PC-3 (cell line): Measurements from ENCODE around the gene NUAK1. TPM values are rescaled to one million over a fixed set of nuclear protein-coding genes. Genes with fewer than 3 reads are reported as not detected.
A peak's percentile ranks its signal among the peaks of the same experiment; 100 is the strongest.

Experiments
- ATAC-seq: fragments of 200-7000 bp; cut with Tn5 transposase; 2 replicates; pipeline ENCODE4 v1.9.1; 2020; ENCODE audit warnings: mild to moderate bottlenecking, moderate library complexity
- BruUV-seq: library from RNA; stranded (reverse); fragments of 400-500 nt; replicated peaks from 2 replicates; lab custom pipeline; 2021; lab: Mats Ljungman, UMichigan
- CTCF ChIA-PET: fragments of 300-600 bp; sonication (Branson Sonifier 250); formaldehyde crosslinking; loops from one replicate; lab custom pipeline; 2022; ENCODE audit warnings: antibody characterized with exemption; lab: Charles Lee
- POLR2A ChIA-PET: fragments of 300-600 bp; sonication (Branson Sonifier 250); formaldehyde crosslinking; loops from one replicate; lab custom pipeline; 2022; ENCODE audit warnings: antibody characterized with exemption; ENCODE audit not compliant: unreplicated experiment; lab: Charles Lee
- DNase-seq: peaks from one replicate; pipeline ENCODE4 v3.0.0-alpha.2; 2015
- H2AFZ ChIP-seq: fragments of 300-600 bp; sonication (generic); 2 replicates; pipeline ENCODE4 v1.6.0; 2016; ENCODE audit warnings: antibody characterized with exemption, low read length
- H3F3A ChIP-seq: fragments of 300-600 bp; sonication (generic); one replicate; pipeline ENCODE4 v1.6.0; 2017; ENCODE audit warnings: antibody characterized with exemption, low read length, control low read depth, mild to moderate bottlenecking; ENCODE audit not compliant: unreplicated experiment
- H3K27ac ChIP-seq: fragments of 300-600 bp; sonication (generic); 2 replicates; pipeline ENCODE4 v1.5.1; 2016; ENCODE audit warnings: mild to moderate bottlenecking, low read length
- H3K27me3 ChIP-seq: fragments of 300-600 bp; sonication (generic); 2 replicates; pipeline ENCODE4 v1.6.1; 2016; ENCODE audit warnings: low read length, mixed read lengths
- H3K36me3 ChIP-seq: fragments of 300-600 bp; sonication (generic); 2 replicates; pipeline ENCODE4 v1.6.1; 2016; ENCODE audit warnings: low read depth, mixed run types, low read length, mixed read lengths
- H3K4me1 ChIP-seq: fragments of 300-600 bp; sonication (generic); 2 replicates; pipeline ENCODE4 v1.5.1; 2016; ENCODE audit warnings: low read length; ENCODE audit not compliant: insufficient read depth
- H3K4me2 ChIP-seq: fragments of 300-600 bp; sonication (generic); 2 replicates; pipeline ENCODE4 v1.6.0; 2016; ENCODE audit warnings: low read length
- H3K4me3 ChIP-seq: fragments of 300-600 bp; sonication (generic); 2 replicates; pipeline ENCODE4 v1.5.1; 2016; ENCODE audit warnings: mild to moderate bottlenecking, low read length, mixed read lengths
- H3K79me2 ChIP-seq: fragments of 300-600 bp; sonication (generic); 2 replicates; pipeline ENCODE4 v1.6.1; 2017; ENCODE audit warnings: low read length, mixed read lengths
- H3K9ac ChIP-seq: fragments of 300-600 bp; sonication (generic); 2 replicates; pipeline ENCODE4 v1.6.0; 2016; ENCODE audit warnings: mild to moderate bottlenecking, low read length
- H3K9me2 ChIP-seq: fragments of 300-600 bp; sonication (generic); replicated peaks from 2 replicates; pipeline ENCODE4 v1.6.1; 2016; ENCODE audit warnings: mixed run types, low read length, mixed read lengths
- H3K9me3 ChIP-seq: fragments of 300-600 bp; sonication (generic); 2 replicates; pipeline ENCODE4 v1.6.1; 2016; ENCODE audit warnings: low read length, mixed read lengths
- H4K20me1 ChIP-seq: fragments of 300-600 bp; sonication (generic); 2 replicates; pipeline ENCODE4 v1.6.1; 2016; ENCODE audit warnings: low read length, mixed read lengths
- CTCF ChIP-seq: fragments of 300-600 bp; sonication (generic); conservative IDR thresholded peaks from 2 replicates; pipeline ENCODE4 v1.5.1; 2017; ENCODE audit warnings: antibody characterized with exemption, low read depth, mild to moderate bottlenecking, low read length
- EZH2 ChIP-seq: fragments of 300-600 bp; sonication (generic); IDR thresholded peaks from one replicate; pipeline ENCODE4 v1.6.1; 2017; ENCODE audit warnings: antibody characterized with exemption, mild to moderate bottlenecking, low read length; ENCODE audit not compliant: unreplicated experiment
- EZH2phosphoT487 ChIP-seq: fragments of 300-600 bp; sonication (generic); IDR thresholded peaks from 2 replicates; pipeline ENCODE4 v1.6.1; 2018; ENCODE audit warnings: mild to moderate bottlenecking, antibody characterized with exemption, low read length, borderline replicate concordance
- intact Hi-C: fragments of 100-400 bp; cut with micrococcal nuclease; formaldehyde crosslinking; loops from 2 replicates; pipeline ENCODE4 v1.9.0; 2023
- total RNA-seq: library from RNA; depleted of rRNA; stranded (reverse); fragments of >200 nt; gene quantifications from 2 replicates; pipeline ENCODE4 v1.2.3, GENCODE V29; 2014

Gene NUAK1
- total RNA-seq, 1 experiment from 2014 or later, result 9.8 TPM

DNA sequence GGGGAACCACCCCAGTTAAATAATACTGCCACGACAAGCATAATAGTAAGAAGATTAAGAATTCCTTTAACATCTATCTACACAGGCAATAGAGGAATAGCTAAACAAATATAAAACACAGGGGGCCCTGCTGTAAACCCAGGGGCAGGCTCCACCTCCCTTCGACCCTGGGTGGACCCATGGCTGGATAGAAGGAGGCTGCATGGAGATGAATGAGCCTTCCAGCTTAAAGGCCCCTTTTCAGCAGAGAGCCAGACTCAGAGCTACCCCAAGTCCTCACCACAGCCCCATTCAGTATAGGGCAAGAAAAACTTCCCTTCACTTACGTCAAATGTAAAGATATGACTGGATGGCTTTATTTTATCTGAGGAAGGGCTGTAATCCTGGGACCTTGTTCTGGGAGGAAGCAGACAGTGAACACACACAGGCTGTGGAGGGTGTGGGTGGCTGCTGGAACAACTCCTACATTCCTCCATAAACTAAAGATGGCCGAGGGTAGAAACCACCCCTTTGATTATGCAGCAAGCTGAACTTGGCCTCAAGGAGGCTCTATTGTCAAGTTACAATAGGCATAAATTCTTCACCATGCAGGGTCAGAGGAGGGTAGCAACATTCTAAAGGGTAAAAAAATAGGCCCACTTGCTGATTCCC is 30.4 kb downstream of the NUAK1 start:
- no peak overlapping the region for H3K4me2 ChIP-seq
- ATAC-seq (peak; percentile 19), DNase-seq (no peak)
- H4K20me1 ChIP-seq, result no peaks in the 10 kb centered on the region
- H2AFZ ChIP-seq, result no peak overlapping the region
- peaks cover 45% of the 10 kb centered on the region for H3K4me1 ChIP-seq
- TF ChIP-seq EZH2 (no peak), EZH2phosphoT487 (no peak)
- no peaks in the 10 kb centered on the region for H3K9me3 ChIP-seq
- no peak overlapping the region for H3K27ac ChIP-seq
- H3K27me3 ChIP-seq, result no peaks in the 10 kb centered on the region
- H3K4me3 ChIP-seq, result no peak overlapping the region
- BruUV-seq, result no TSS peak
- H3K9ac ChIP-seq, result no peak overlapping the region
- intact Hi-C loops, result no loop called here
- H3K9me2 ChIP-seq, result no peaks in the 10 kb centered on the region
- CTCF ChIA-PET, result interaction anchor here (0.5 kb wide), 1 partner anchor 457 kb away, joined by 4 read pairs; no protein-coding TSS in a partner anchor
- H3K36me3 ChIP-seq, result no peaks in the 10 kb centered on the region
- H3F3A ChIP-seq, result no peaks in the 10 kb centered on the region
- POLR2A ChIA-PET, result no interaction called here
- peaks cover 21% of the 10 kb centered on the region for H3K79me2 ChIP-seq

DNA sequence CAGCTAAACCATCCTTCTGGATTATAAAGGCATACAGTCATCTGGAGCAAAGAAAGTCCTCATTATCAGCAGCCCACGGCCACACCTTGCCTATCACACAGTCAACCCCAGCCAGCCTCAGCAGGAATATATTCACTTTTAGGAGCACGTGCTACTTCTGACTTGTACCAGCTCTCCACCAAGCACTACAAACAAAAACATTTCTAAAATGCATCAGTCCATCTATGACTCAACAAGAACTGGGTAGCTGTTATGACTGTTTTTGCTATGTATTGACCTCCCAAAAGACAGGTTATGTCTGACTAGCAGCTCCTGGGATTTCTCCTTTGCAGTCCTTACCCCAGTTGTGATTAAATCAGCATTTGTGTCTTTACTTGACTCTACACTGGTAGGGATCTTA is 31.2 kb downstream of the NUAK1 start:
- CTCF ChIA-PET, result interaction anchor here (0.5 kb wide), 1 partner anchor 458 kb away, joined by 4 read pairs; no protein-coding TSS in a partner anchor
- intact Hi-C loops, result no loop called here
- DNase-seq, result peak; percentile 70
- ATAC-seq, result peak; percentile 32
- peak overlapping the region; percentile 40 for H3K4me2 ChIP-seq
- no peak overlapping the region for H3K4me3 ChIP-seq
- H3K9me3 ChIP-seq, result no peaks in the 10 kb centered on the region
- no peaks in the 10 kb centered on the region for H3F3A ChIP-seq
- H3K36me3 ChIP-seq, result no peaks in the 10 kb centered on the region
- H3K9ac ChIP-seq, result no peak overlapping the region
- peaks cover 37% of the 10 kb centered on the region for H3K4me1 ChIP-seq
- TF ChIP-seq EZH2 (no peak), EZH2phosphoT487 (no peak), CTCF (no peak)
- H3K27me3 ChIP-seq, result no peaks in the 10 kb centered on the region
- no peaks in the 10 kb centered on the region for H4K20me1 ChIP-seq
- BruUV-seq, result no TSS peak
- no peaks in the 10 kb centered on the region for H3K9me2 ChIP-seq
- H3K27ac ChIP-seq, result peak overlapping the region; percentile 49
- POLR2A ChIA-PET, result no interaction called here
- H2AFZ ChIP-seq, result no peak overlapping the region
- H3K79me2 ChIP-seq, result peaks cover 17% of the 10 kb centered on the region; the same call in 1 of the 2 replicates

DNA sequence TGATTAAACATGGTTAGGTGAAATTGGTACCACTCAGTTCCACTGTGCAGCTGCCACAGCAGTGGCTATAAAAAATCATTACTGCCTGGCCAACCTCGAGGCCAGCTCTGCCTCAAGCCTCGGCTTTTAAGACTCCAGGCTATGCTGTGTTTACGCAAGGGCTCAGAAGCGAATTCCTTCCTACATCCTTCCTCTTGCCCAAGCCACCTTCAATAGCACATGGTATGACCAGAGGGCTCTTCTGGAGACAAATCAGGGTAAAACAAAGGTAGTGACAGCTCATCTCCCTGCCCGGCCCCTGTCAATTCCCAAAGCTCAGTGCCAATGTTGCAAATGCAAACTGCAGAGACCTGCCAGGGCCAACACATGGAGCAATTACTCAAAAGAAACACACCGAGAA is 31.9 kb downstream of the NUAK1 start:
- DNase-seq (peak; percentile 87), ATAC-seq (peak; percentile 61)
- Histone ChIP-seq H3K9me3 (no peaks in the 10 kb centered on the region), H3K4me1 (peaks cover 33% of the 10 kb centered on the region), H3K9me2 (no peaks in the 10 kb centered on the region), H3K27me3 (no peaks in the 10 kb centered on the region), H3K4me2 (peak overlapping the region; percentile 40), H3K27ac (peak overlapping the region; percentile 49), H3K36me3 (no peaks in the 10 kb centered on the region), H3K79me2 (peaks cover 10% of the 10 kb centered on the region; the same call in 1 of the 2 replicates), H4K20me1 (no peaks in the 10 kb centered on the region), H2AFZ (0 out of 2 replicates have a peak overlapping the region, but pooled peaks have one; percentile 2), H3K9ac (no peak overlapping the region), H3F3A (no peaks in the 10 kb centered on the region), H3K4me3 (no peak overlapping the region)
- no TSS peak for BruUV-seq
- ChIA-PET POLR2A (interaction anchor here (0.5 kb wide), 1 partner anchor 16 kb away, joined by 3 read pairs; no protein-coding TSS in a partner anchor), CTCF (no interaction called here)
- TF ChIP-seq CTCF, result no peak
- no peak for TF ChIP-seq EZH2phosphoT487
- TF ChIP-seq EZH2, result no peak
- intact Hi-C loops, result no loop called here
